Measurements from ENCODE around the gene NRN1.

- no peak for TF ChIP-seq SIN3A (IDR thresholded peaks at IDR 0.05; ENCODE audit: borderline replicate concordance, insufficient read depth, low read depth, low read length)
- TF ChIP-seq CTCF (IDR thresholded peaks at IDR 0.05) = no peak
- no peak for TF ChIP-seq POLR2AphosphoS5 (IDR thresholded peaks at IDR 0.05; ENCODE audit: low read depth, low read length)
- no peak for TF ChIP-seq REST (IDR thresholded peaks at IDR 0.05; ENCODE audit: insufficient read depth in 1 of 2, low read depth in 2 of 2, low read length in 1 of 2)
Observed at GRCh38 chr6:5990786-5991185, 15.9 kb downstream of the NRN1 start.
